NCI-H524 (cell line): ENCODE results near the gene BAAT.

Experiments used
- DNase-seq, 2 experiments: peaks; one replicate each; lab custom pipeline; 2025; lab: John Stamatoyannopoulos, UW

The BAAT gene

GRCh38 chr9:101315112-101315450 lies 69.7 kb downstream of the BAAT start:
- no peak for DNase-seq

GRCh38 chr9:101312661-101313060 lies 72.1 kb downstream of the BAAT start:
- no peak for DNase-seq

GRCh38 chr9:101311758-101312420 lies 72.9 kb downstream of the BAAT start:
- DNase-seq, result peak; percentile 78 to 90

GRCh38 chr9:101311191-101311590 lies 73.6 kb downstream of the BAAT start:
- DNase-seq, result no peak
